Colonic mucosa (tissue), 4 donors: Measurements from ENCODE around the gene ZRSR2. TPM values are rescaled to one million over a fixed set of nuclear protein-coding genes. Genes with fewer than 3 reads are reported as not detected.
"Not testable (repeated sequence)": the region's sequence is repeated elsewhere in the genome, so short reads cannot be mapped to it uniquely, and the experiment has no call there.

Source experiments
- DNase-seq: peaks from one replicate; pipeline ENCODE4 v3.0.0-alpha.2; 2020
- H3K27ac ChIP-seq: fragments of 200-600 bp; one replicate; pipeline ENCODE4 v1.8.0; 2021
- H3K27me3 ChIP-seq: fragments of 200-600 bp; one replicate; pipeline ENCODE4 v1.8.0; 2021
- H3K36me3 ChIP-seq: fragments of 200-600 bp; one replicate; pipeline ENCODE4 v1.8.0; 2021
- H3K4me1 ChIP-seq: fragments of 200-600 bp; one replicate; pipeline ENCODE4 v1.8.0; 2021; ENCODE audit warnings: mild to moderate bottlenecking
- H3K4me3 ChIP-seq: fragments of 200-600 bp; one replicate; pipeline ENCODE4 v1.8.0; 2021
- H3K9ac ChIP-seq, 2 donors: one replicate each; pipeline ENCODE4 v1.7.0; 2013; ENCODE audit warnings: control low read depth in 2 of 2, low read depth in 2 of 2, low read length in 2 of 2
- H3K9me3 ChIP-seq: fragments of 200-600 bp; one replicate; pipeline ENCODE4 v1.8.0; 2021
- intact Hi-C: fragments of 100-400 bp; cut with DNase I; formaldehyde crosslinking; loops from one replicate; pipeline ENCODE4 v1.14.1; 2022
- total RNA-seq, 2 donors: library from RNA; stranded (reverse); fragmentation: NEBNext Ultra II Directional in 1 of 2; extraction: Animal tissue kit (Norgen Biotek cat#: 25700) in 1 of 2; gene quantifications; one replicate each; pipeline ENCODE4 v1.2.1, GENCODE V29; 2021
- TF ChIP-seq, protein P1 (sequence below): fragments of 200-600 bp; IDR thresholded peaks from one replicate; pipeline ENCODE4 v1.8.0; 2022; ENCODE audit warnings: antibody characterized with exemption, mild to moderate bottlenecking
- donor health status: healthy.
- donor health status: DM: no; HTN: no; CAD: no.
- donor health status: DM: no; HTN: no; CAD: no.

ZRSR2 gene, protein sequence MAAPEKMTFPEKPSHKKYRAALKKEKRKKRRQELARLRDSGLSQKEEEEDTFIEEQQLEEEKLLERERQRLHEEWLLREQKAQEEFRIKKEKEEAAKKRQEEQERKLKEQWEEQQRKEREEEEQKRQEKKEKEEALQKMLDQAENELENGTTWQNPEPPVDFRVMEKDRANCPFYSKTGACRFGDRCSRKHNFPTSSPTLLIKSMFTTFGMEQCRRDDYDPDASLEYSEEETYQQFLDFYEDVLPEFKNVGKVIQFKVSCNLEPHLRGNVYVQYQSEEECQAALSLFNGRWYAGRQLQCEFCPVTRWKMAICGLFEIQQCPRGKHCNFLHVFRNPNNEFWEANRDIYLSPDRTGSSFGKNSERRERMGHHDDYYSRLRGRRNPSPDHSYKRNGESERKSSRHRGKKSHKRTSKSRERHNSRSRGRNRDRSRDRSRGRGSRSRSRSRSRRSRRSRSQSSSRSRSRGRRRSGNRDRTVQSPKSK
- total RNA-seq = 1 to 10 TPM; 7.9 to 8.4 TPM

DNA sequence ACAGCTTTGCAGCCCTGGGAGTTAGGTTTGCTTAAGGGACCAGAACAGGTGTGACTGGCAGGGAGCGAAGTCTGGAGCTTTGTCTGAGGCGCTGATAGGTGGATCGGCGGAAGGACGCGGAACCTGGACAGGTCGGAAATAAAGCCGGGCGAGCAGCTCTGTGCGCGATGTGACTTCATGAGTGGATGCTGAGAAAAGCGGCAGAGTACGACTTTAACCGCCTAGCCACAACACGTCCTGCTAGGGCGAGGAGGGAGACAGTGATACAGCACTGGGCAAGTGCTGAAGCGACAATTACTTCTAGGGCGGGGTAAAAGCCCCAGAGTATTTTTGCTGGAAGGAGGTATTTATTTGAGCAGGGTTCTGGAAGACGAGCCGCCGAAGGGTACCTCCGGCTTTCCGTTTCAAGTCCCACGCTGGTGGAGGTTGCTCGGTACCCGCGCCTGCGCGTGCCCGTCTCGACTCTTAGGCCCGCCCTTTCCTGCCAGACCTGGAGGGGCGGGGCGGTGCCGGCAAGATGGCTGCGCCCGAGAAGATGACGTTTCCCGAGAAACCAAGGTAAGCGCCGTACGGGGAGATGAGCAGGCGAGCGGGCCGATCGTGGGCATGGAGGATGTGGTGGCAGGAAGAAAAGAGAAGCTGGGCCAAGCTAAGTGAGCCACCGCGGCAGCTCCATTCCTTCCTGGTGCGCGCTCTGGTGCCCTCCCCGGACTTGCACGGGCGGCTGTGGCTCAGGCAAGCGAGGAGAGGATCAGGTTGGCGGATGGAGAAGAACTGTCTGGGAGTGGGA is at the start of gene ZRSR2:
Gene ZRSR2, plus strand, starts transcription at position 506 of the 790 bp plus-strand sequence. Its CDS starts 12 bp downstream, at position 518.
- peaks cover 14% of the 10 kb centered on the region for H3K4me1 ChIP-seq
- intact Hi-C loops = no loop called here

DNA sequence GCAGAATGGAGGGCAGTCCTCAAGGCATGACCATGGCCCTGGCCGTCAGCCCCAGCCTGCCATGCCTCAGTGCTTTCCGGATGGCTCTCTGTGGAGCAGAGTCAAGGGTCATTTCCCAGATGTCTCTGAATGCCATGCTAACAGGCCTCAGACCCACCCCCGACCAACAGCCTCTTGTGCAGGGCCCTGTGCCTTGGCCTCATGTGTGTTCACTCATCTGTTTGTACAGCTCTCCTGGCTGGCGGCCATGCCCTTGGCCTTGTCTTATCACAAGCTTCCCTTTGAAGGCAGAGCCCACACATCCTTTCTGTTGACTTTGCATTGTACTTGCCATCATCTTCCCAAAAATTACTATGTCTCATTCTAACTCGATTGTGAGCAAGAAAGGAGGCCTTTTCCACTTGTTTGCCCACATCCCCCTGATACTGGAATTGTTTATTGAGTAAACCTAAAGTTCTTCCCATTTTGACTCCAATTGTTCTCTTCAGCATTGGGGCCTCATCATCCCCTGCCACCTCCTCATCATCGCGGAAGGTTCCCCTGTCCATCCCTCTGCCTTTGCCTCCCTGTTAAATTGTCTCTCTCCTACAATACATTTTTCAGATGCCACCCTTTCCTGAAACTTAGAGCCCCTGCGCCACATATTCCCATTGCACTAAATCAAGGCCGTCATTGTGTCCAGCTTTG is 46.0 kb upstream of the ZRSR2 start:
- Histone ChIP-seq H3K4me1 (no peaks in the 10 kb centered on the region), H3K9me3 (no peaks in the 10 kb centered on the region), H3K27ac (no peak overlapping the region), H3K27me3 (no peaks in the 10 kb centered on the region), H3K4me3 (no peak overlapping the region), H3K36me3 (no peaks in the 10 kb centered on the region), H3K9ac (no peak overlapping the region)
- TF ChIP-seq, protein P1, sequence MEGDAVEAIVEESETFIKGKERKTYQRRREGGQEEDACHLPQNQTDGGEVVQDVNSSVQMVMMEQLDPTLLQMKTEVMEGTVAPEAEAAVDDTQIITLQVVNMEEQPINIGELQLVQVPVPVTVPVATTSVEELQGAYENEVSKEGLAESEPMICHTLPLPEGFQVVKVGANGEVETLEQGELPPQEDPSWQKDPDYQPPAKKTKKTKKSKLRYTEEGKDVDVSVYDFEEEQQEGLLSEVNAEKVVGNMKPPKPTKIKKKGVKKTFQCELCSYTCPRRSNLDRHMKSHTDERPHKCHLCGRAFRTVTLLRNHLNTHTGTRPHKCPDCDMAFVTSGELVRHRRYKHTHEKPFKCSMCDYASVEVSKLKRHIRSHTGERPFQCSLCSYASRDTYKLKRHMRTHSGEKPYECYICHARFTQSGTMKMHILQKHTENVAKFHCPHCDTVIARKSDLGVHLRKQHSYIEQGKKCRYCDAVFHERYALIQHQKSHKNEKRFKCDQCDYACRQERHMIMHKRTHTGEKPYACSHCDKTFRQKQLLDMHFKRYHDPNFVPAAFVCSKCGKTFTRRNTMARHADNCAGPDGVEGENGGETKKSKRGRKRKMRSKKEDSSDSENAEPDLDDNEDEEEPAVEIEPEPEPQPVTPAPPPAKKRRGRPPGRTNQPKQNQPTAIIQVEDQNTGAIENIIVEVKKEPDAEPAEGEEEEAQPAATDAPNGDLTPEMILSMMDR = no peak
- no peak for DNase-seq
- intact Hi-C loops = no loop called here

More for the DNA sequence above, at the start of gene ZRSR2:
- peak within 1 kb of the TSS; percentile 66 to 72 for H3K9ac ChIP-seq
- no peaks in the 10 kb centered on the region for H3K36me3 ChIP-seq
- H3K4me3 ChIP-seq = peak within 1 kb of the TSS; percentile 64
- H3K9me3 ChIP-seq = no peaks in the 10 kb centered on the region
- TF ChIP-seq, protein P1 = no peak
- DNase-seq = peak; percentile 91
- H3K27ac ChIP-seq = peak within 1 kb of the TSS; percentile 84
- H3K27me3 ChIP-seq = no peaks in the 10 kb centered on the region

DNA sequence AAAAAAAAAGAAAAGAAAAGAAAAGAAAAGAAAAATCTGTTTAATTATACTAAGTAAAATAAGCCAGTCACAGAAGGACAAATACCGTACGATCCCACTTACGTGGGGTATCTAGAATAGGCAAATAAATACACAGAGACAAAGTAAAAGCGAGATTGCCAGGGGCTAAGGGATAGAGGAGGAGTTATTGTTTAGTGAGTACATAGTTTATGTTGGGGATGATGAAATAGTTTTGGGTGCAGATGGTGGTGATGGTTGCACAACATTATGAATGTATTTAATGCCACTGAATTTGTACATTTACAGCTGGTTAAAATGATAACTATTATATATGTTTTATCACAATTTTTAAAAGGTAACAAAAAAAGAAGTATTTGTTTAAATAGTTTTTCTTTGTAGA is 45.1 kb upstream of the ZRSR2 start:
- intact Hi-C loops = no loop called here
- Histone ChIP-seq H3K4me3 (no peak overlapping the region), H3K9ac (no peak overlapping the region), H3K27me3 (no peaks in the 10 kb centered on the region), H3K4me1 (no peaks in the 10 kb centered on the region), H3K27ac (no peak overlapping the region), H3K9me3 (no peaks in the 10 kb centered on the region), H3K36me3 (no peaks in the 10 kb centered on the region)
- TF ChIP-seq, protein P1 = no peak
- no peak for DNase-seq

DNA sequence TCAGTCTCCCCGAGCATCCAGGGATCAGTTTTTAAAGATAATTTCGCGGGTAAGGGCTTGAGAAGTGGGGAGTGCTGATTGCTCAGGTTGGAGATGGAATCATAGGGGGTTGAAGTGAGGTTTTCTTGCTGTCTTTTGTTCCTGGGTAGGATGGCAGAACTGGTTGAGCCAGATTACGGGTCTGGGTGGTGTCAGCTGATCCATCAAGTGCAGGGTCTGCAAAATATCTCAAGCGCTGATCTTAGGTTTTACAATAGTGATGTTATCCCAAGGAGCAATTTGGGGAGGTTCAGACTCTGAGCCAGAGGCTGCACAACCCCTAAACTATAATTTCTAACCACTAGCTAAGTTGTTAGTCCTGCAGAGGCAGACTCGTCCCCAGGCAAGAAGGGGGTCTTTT is 43.6 kb upstream of the ZRSR2 start:
- H3K36me3 ChIP-seq, H3K4me3 ChIP-seq, H3K27me3 ChIP-seq, intact Hi-C loops, H3K9ac ChIP-seq, H3K4me1 ChIP-seq, H3K27ac ChIP-seq, H3K9me3 ChIP-seq, DNase-seq: not testable (repeated sequence)

DNA sequence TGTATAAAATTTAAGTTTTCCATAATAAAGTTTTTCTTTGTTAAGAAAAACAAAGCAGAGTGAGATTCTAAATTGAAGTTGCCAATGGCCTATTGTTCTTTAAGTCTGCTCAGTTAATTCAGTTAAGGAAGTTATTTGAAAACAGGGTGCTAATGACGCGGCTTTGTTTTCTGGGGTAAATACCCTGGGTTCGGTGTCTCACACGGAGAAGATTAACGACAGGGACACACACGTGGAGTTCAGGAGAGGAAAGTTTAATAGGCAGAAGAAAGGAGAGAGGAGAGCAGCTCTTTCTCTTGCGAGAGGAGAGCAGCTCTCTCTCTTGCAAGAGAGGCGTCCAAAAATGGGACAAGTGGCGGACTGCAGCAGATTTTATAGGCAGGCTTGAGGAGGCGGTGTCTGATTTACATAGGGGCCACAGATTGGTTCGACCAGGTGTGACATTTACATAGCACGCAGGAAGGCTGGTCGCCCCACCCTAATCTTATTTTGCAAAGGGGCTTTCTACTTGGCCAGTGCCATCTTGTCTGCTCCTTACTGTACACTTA is 42.6 kb upstream of the ZRSR2 start:
- H3K4me1 ChIP-seq = no peaks in the 10 kb centered on the region
- H3K9ac ChIP-seq = no peak overlapping the region
- H3K4me3 ChIP-seq = no peak overlapping the region
- TF ChIP-seq, protein P1 = no peak
- H3K9me3 ChIP-seq = no peaks in the 10 kb centered on the region
- H3K27me3 ChIP-seq = no peaks in the 10 kb centered on the region
- no peaks in the 10 kb centered on the region for H3K36me3 ChIP-seq
- intact Hi-C loops = no loop called here
- DNase-seq = no peak
- no peak overlapping the region for H3K27ac ChIP-seq
